GM04503 (cell line): ENCODE results near the gene SCPEP1.
A peak's percentile ranks its signal among the peaks of the same experiment; 100 is the strongest.

ENCODE experiments used
- DNase-seq: peaks from one replicate; pipeline ENCODE4 v3.0.0-alpha.2; 2012; ENCODE audit warnings: low read depth

Gene SCPEP1

DNA sequence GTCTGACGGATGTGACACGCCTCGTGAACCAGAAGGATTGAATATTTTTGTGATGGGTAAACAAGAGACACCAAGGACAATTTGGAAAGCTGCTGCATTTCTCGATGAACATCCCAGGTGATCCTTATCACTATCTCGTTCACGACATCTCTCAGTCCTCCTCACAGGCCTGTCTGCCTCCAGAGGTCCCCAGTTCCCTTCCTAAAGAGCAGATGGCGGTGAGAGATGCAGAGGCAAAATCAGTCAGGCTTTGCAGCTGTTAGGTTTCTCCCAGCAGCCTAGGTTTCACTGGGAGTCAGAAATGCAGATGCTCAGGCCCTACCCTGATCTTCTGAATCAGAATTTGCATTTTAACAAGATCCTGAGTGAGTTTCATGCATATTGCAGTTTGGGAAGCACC is 23.6 kb downstream of the SCPEP1 start:
- no peak for DNase-seq

DNA sequence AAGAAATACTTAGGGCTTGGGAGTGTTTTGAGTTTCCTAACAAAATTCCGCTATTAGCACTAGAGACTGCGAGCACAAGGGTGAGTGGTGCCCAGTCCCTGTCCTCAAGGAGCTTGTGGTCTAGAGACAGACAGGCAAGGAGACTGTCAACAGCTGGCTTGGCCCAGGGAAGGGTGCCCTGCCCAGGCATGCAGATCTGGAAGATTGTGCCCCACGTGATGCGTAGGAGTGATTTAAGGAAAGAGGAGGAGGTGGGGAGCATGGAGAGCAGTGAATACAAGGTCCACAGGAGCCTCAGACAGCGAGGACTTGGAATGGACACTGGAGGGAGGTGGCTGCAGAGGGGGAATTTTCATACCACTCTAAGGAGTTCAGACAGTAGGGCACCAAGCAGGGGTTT is 25.0 kb downstream of the SCPEP1 start:
- no peak for DNase-seq

DNA sequence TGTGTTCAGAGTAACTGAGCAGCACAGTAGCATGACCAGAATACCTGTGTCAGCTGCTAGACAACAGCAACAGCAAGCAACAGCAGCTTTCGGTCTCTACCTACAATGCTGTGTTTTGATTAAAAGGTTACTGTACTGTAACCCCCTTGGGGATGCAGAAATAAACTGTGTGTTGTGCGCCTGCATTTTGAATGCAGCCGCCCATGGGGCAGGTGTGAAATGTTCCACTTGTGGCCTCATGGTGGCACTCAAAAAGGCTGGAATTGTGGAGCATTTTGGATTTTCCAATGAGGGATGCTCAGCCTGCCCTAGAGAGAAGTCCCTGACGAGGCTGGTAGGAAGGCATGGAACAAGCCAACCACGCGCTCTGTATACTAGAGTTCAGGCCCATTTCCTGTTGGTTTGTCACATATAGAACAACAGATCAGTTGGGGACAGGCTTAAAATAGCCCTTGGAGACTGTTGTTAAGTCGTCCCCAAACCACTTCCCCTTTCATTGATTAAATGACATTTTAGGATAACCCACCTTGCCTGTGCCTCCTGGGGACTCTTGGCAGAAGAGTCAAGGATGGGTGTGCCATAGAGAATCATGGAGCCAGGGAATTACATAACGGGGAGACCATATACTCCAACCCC is 27.1 kb downstream of the SCPEP1 start:
- DNase-seq: no peak

DNA sequence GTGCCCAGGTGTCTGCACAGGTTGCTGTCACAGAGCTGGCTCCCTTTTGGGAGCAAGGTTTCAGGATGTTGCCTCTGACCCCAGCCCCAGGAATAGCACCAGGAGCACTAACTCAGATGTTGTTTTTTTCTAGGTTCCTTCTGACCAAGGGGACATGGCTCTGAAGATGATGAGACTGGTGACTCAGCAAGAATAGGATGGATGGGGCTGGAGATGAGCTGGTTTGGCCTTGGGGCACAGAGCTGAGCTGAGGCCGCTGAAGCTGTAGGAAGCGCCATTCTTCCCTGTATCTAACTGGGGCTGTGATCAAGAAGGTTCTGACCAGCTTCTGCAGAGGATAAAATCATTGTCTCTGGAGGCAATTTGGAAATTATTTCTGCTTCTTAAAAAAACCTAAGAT is 28.1 kb downstream of the SCPEP1 start:
- no peak for DNase-seq

DNA sequence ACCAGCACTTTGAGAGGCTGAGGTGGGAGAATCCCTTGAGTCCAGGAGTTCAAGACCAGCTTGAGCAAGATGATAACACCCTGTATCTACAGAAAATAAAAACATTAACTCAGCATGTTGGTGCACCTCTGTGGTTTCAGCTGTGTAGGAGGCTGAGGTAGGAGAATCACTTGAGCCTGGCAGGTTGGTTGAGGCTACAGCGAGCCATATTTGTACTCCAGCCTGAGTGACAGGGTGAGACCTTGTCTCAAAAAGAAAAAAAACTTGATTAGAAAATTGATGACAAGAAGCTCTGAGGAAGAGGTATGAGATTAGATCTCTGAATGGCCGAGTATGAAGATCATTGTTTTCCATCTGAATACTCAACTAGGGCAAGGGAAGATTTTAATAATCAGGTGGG is 31.0 kb downstream of the SCPEP1 start:
- no peak for DNase-seq

DNA sequence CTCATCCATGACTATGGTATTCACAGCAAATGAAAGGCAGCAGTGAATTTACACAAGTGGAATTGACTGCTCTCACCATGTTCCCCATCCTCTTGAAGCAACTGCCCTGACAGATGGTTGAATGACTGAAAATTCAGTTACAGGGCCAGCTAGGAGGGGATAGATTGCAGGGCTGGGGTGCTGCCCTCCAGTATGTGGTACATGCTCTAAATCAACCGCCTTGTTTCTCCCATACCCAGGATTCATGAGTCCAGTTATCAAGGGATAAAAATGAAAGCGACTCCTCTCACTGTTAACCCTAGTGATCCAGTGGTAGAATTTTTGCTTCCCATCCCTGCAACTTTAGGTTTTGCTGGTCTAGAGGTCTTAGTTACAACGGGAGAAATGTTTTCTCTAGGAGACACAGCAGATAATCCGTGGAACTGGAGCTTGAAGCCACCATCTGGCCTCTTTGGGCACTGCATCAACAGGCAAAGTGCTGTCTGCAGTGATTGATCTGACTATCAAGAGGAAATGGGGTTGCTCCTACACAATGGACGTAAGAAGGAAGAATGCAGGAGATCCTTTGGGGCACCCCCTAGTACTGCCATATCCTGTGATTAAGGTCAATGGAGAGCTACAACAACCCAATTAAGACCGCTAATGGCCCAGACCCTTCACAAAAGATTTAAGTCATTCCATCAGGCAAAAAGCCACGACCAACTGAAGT is 32.0 kb downstream of the SCPEP1 start:
- no peak for DNase-seq

DNA sequence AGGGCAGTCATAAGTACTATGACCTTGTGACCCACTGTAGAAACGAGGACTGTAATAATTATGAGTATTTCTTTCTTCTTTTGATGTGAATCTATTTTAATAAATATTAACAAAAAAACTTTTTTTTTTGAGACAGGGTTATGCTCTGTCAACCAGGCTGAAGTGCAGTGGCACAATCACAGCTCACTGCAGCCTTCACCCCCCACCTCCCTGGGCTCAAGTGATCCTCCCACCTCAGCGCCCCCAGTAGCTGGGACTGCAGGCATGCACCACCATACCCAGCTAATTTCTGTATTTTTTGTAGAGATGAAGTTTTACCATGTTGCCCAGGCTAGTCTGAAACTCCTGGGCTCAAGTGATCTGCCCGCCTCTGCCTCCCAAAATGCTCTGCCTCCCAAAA is 32.6 kb downstream of the SCPEP1 start:
- DNase-seq: no peak

DNA sequence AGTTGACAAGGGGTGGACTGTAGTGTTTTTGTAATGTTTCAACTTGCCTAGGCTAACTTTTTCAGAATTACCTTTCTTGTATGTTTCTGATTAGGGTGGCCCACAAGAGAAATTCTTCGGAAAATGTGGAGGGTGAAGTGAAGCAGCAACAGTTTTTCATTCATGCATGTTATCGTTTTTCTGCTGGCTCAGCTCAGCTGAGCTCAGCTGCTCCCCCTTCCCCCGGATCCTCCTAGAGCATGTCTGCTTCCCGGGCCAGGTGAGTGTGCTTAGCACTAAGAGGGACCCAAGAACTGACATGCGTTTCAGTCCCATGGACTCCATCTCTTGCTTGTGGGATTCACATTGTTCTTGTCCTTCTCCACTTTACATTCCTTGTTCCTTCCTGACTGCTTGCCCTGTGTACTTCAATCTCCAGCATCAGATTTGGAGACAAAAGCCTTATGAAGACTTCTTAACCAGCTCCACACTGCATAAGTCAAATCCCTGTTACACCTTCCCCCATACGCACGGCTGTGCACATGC is 33.6 kb downstream of the SCPEP1 start:
- DNase-seq: no peak

DNA sequence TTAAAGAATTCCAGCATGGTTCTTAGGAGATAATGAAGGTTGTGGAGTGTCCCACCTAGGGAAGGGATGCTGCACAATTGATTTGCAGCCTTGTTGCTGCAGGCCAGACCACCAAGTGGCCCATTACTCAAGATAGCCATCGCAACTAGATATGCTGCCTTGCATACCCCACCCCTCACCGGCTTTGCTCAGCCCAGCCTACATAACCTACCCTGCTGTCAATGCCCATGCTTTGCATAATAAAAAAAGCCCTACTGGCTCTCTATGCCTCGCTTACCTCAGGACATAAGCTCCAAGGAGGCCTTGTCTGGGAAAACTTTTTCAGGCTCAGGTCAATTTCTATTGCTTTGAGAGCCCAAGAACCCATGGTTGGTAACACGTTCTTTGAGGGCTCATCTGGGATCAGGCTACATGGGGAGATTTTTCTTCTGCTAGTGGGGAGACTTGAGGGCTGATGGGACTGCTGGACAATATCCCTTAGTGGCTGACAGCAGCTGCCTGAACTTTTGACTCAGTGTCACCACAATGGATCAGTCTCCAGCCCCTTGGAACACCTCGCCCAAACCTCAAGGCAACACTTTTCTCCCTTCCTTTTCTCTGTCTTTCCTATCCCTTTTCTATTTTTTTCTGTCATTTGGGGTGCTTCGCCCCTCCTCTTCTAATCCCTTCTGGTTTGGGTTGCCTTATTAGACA is 38.3 kb downstream of the SCPEP1 start:
- DNase-seq: no peak

DNA sequence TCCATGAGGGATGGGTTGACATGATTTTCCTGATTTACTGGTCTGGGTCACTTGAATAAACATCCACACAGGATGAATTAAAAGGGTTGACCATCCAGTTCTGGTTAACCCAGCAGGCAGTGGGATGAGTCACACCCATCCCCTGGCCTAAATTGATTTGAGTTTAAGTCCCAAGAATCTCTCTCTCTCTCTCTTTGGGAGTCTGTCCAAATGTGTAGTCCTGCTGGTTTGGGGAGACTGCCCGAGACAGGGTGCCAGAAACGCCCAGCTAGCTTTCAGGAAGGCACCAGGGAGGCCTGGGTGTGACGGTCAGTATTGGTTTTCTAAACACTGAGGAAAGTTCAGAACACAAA is 38.8 kb downstream of the SCPEP1 start:
- DNase-seq: peak; percentile 36

DNA sequence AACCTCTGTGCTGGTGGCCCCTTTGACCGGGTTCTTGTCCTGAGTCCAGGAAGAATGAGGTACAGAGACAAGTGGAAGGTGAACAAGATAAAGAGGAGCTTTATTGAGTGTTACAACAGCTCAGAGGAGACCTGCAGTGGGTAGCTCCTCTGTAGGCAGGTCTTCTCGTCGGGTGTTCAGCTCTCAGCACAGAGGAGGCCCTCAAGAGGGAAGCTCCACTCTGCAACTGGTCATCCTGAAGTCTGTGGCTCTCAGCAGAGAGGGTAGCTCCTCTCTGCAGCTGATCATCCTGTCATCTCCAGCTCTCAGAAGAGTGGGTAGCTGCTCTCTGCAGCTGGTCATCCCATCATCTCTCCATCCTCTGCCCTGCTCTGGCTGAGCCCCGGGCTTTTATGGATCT is 39.7 kb downstream of the SCPEP1 start:
- DNase-seq: no peak

DNA sequence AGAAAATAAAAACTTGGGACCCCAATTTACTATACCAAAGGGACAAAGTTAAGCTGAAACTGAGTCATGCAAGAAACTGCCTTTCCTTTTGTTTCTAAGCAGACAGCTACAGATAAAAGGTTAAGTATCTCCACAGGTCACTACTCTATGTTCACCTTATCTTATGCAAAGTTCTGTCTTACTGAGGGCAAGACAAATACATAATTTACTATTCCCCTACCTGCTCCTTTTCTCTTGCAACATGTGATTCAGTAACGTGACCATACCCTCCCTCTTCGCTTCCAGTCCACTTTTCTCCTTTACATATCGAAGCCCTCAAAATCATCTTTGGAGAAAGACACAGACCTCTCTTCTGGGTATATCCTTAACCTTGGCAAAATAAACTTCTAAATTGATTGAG is 42.3 kb downstream of the SCPEP1 start:
- no peak for DNase-seq

DNA sequence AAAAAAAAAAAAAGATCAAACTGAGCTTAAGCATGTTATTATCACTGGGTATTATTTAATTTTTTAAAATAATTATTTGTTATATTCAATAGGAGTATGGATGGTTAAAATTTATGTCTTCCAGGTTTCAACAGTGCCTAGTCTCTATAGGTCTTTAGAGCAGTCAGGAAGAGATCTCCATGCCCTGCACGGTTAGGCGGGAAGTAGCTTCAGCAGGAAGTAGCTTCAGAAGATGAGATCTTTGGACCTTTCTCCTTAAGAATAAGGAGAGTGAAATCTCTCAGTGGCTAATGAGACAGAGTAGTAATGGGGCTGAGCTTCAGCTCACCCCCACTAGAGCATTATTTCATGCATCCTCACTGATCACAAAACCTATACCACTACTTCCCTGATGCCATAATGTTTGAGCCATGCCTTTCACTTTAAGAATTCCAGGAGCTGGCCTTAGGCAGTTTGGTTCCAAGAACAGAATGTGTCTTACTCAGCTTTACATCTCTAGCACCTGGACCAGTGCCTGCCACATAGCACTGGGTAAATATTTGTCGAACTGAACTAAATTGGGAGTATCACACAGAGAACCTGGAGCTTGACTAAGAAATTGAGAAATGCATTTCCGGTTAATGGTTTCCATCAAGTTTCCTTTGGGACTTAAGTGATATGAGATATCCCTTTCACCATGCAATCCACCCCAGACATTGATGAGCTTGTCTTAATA is 43.5 kb downstream of the SCPEP1 start:
- no peak for DNase-seq

DNA sequence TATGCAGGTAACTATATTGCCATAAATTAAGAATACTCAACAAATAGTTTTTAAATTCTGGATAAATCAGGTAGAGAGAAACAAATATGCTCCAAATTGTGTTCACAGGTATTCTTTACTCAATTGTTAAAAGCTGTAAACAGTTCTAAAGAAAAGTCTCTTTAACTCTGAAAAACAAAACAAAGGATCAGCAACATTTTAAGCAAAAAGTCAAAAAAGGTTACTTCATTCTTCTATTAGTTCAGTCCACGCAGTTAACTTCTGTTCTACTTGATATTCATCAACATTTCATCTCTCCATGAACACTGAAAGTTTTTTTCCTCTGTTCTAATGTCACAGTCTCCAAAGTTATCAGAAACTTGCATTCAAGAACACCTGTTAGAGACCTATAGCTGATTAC is 47.9 kb downstream of the SCPEP1 start:
- DNase-seq: no peak

DNA sequence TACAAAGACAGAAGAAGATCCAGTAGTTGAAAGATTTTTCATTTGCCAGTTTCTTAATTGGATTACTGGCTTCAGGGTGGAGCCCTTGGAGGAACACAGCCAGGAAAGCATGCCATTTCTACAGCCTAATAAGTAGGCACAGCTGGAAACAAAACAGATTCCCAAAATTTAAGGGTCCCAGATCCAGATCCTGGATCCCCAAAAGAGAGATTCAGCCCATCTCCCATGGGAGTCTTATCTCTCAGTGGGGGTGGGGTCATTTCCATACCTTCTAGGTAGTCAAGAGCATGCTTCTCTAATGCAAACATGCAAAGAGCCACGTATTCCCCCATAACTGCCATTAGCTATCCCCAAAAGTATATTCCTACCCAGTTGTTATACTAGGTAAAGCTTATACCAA is 49.9 kb downstream of the SCPEP1 start:
- no peak for DNase-seq

DNA sequence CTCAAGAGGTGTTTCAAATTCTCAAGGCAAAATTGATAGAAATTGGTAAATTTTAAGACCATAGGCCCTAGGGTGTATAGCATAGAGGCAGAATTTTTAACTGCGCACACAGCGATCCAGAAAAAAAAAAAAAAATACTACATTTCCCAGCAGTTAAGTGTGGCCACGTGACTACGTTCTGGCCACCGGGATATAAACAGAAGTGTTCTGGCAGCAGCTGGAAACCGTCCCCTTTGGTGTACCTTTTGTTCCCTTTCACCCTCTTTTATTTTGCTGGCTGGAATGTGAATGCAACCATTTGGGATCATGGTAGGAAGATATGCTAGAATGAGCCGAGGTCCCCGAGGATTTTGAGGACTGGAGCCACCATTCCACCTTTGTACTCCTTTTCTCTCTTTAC is 54.4 kb downstream of the SCPEP1 start:
- DNase-seq: no peak

DNA sequence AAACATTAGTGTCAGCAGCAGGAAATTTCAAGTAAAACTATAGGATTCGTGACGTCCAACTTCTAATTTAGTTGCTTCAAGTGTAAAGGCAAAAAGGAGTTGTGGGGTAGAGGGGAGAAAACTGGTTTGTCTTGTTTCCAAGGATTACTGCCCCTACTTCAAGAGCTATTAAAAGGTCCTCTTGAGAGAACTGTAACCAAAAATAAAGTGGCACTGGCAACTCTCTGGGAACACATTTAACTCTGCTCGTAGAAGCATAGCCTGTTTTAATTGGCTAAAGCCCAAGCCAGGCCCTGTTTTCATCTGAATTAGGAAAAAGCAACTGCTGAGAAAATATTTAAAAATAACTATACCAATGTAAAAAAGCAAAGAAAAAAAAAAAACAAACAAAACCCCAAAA is 55.4 kb downstream of the SCPEP1 start:
- no peak for DNase-seq

DNA sequence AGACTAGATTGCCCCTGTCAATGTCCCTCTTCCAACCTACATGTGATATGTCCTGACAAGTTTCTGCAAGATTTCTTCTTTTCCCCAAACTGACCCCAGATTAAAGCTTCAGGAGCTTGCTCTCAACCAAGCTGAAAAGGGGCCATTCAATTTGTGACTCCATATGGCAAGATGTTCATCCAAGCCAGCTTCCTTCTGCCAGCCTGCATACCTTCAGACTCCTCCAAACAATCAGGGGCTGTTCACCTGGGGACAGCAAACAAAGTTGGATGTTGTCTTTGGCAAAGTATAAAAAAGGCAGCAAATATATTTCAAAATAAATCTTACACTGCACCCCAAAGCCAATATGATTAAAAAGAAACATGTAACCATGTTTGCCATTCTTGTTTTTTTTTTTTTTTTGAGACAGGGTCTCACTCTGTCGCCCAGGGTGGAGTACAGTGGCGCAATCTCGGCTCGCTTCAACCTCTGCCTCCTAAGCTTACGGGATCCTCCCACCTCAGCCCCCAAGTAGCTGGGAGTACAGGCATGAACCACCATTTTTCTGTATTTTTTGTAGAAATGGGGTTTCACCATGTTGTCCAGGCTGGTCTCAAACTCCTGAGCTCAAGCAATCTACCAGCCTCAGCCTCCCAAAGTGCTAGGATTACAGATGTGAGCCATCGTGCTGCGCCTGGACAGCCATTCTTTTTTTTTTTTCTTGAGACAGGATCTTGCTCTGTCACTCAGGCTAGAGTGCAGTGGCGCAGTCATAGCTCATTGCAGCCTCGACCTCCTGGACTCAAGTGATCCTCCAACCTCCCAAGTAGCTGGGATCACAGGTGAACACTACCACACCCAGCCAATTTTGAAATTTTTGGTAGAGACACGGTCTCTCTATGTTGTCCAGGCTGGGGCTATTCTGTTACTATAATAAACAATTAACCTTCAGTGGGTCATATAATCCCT is 57.1 kb downstream of the SCPEP1 start:
- no peak for DNase-seq

DNA sequence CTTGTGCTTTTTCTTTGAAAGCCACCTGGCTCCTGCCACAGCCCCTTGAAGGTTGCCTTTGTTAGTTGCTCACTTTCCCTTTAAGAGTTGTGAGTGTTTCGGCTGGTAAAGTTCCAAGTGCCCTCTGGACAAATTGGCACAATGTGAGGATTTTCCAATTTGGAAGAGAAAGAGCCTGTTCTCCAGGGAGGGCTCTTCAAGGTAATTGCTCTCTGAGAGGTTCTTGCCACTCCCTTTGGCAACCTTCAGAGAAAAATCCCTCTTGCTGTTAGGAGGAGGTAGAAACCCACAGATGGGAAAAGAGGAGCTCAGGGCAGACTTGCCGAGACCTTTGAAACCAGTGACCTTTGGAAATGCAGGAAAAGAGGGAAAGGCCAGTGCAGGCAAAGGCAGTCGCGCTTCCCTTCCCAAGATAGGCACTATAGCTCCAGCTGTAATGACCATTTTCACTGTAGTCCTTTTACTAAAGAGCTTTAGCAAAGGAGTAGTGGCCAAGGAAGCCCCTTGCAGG is 58.1 kb downstream of the SCPEP1 start:
- no peak for DNase-seq

DNA sequence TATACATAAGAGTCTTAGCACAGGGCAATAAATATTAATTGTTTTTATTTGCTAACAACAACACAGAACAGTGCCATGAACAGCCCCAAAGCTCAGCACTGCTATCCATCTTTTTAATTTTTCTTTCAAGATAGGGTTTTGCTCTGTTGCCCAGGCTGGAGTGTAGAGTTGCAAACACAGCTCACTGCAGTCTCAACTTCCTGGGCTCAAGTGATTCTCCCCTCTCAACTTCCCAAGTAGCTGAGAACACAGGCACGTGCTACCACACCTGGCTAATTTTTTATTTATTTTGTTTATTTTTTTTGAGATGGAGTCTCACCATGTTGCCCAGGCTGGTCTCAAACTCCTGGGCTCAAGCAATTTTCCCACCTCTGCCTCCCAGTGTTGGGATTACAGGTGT is 59.5 kb downstream of the SCPEP1 start:
- DNase-seq: no peak

DNA sequence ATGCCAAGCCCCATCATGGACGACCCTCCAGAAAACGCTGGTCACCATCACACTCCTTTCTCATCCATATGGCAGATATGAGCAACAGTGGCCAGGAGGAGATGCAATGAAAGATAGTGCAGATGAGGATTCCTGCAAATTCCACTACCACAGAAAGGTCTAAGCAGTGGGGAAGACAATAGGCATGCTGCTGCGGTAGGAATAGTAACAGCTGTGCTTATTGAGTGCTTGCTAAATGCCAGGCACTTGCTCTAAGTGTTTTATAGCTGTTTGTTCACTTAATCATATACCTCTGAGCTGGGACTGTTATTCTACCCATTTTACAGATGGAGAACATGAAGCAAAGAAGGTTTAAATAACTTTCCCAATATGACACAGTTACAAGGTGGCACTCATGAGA is 60.6 kb downstream of the SCPEP1 start:
- DNase-seq: no peak
